Measurements from ENCODE around the gene POLDIP2. TPM values are rescaled to one million over a fixed set of nuclear protein-coding genes. Genes with fewer than 3 reads are reported as not detected.

POLDIP2 gene
- total RNA-seq, 1 experiment from 2014 or later, result 82.8 TPM

GRCh38 chr17:28347261-28347891 lies 10.0 kb downstream of the POLDIP2 start:
- H3K36me3 Mint-ChIP-seq (ENCODE audit: insufficient read depth in 1 of 3, low read depth in 3 of 3), result peaks cover 22 to 88% (median 68%) of the 10 kb centered on the region in 3 experiments; a peak in 6 of 7 replicates
- H2BK12ac ChIP-seq (ENCODE audit: insufficient read length, low read depth, low read length), result no peak overlapping the region
- no peaks in the 10 kb centered on the region for H3K9me3 Mint-ChIP-seq
- H3K23ac ChIP-seq (ENCODE audit: insufficient read length, low read depth, low read length), result no peak overlapping the region
- no peak overlapping the region for H2BK120ac ChIP-seq (ENCODE audit: low read depth, low read length, poor library complexity, severe bottlenecking)
- H3K4ac ChIP-seq (ENCODE audit: low read depth, low read length), result no peak overlapping the region
- H2BK20ac ChIP-seq (ENCODE audit: low read depth, low read length, poor library complexity, severe bottlenecking), result no peak overlapping the region
- no peak overlapping the region for H3K27ac ChIP-seq (ENCODE audit: insufficient read length, low read depth, low read length)
- whole genome bisulfite sequencing (ENCODE audit: extremely low coverage, insufficient read length, low lambda C conversion rate), result no CpG with 5 or more reads among the region's 8 CpGs
- H2BK15ac ChIP-seq (ENCODE audit: low read depth, low read length), result no peak overlapping the region
- peak overlapping the region in 2 of 3 experiments; percentile 42 to 76; a peak in 2 of 7 replicates for H3K27ac Mint-ChIP-seq
- no peak overlapping the region for H3T11ph ChIP-seq (ENCODE audit: low read length)
- H3K4me1 ChIP-seq (ENCODE audit: insufficient read depth, low read length), result no peaks in the 10 kb centered on the region
- H3K4me2 ChIP-seq (ENCODE audit: insufficient read depth, insufficient read length, low read length), result no peak overlapping the region
- no peak overlapping the region for H3K14ac ChIP-seq (ENCODE audit: insufficient read depth, low read length)
- no peak overlapping the region for H3K9ac ChIP-seq (ENCODE audit: extremely low read depth, insufficient read length, low read length)
- no peak overlapping the region for H2BK5ac ChIP-seq (ENCODE audit: insufficient read length, low read length)
- no peak overlapping the region for H4K91ac ChIP-seq (ENCODE audit: insufficient read length, low read depth, low read length)
- no peak overlapping the region for H4K8ac ChIP-seq (replicated peaks; ENCODE audit: insufficient read length, low read depth, low read length)
- H3K4me1 Mint-ChIP-seq, result peaks cover 16 to 17% of the 10 kb centered on the region in 2 experiments
- H3K79me2 ChIP-seq (ENCODE audit: insufficient read depth, low read length), result no peaks in the 10 kb centered on the region
- no peaks in the 10 kb centered on the region for H4K20me1 ChIP-seq (ENCODE audit: control insufficient read depth, insufficient read depth, insufficient read length)
- no peak overlapping the region for H4K5ac ChIP-seq (ENCODE audit: insufficient read length, low read depth, low read length)
- no peak overlapping the region; a peak in 1 of 5 replicates for H3K4me3 Mint-ChIP-seq
- H3K79me1 ChIP-seq (ENCODE audit: insufficient read depth, low read depth, low read length, poor library complexity, severe bottlenecking), result no peaks in the 10 kb centered on the region
- no peak overlapping the region for H3K18ac ChIP-seq (ENCODE audit: insufficient read length, low read depth, low read length)
- no peaks in the 10 kb centered on the region for H3K9me3 ChIP-seq (ENCODE audit: control insufficient read depth, low read depth, low read length)
- H2AK5ac ChIP-seq (ENCODE audit: insufficient read length, low read length), result no peak overlapping the region
- TF ChIP-seq CTCF (conservative IDR thresholded peaks at IDR 0.05), result no peak
- H3K56ac ChIP-seq (ENCODE audit: insufficient read length, low read depth, low read length), result no peak overlapping the region
- no peaks in the 10 kb centered on the region for H3K23me2 ChIP-seq (ENCODE audit: insufficient read length, low read depth, low read length, poor library complexity, severe bottlenecking)
- H3K27me3 ChIP-seq (ENCODE audit: insufficient read depth, low read length), result no peaks in the 10 kb centered on the region
- H3K27me3 Mint-ChIP-seq (ENCODE audit: low read depth), result no peaks in the 10 kb centered on the region
- H2AFZ ChIP-seq (ENCODE audit: low read length), result no peak overlapping the region
- DNase-seq, result peak; percentile 39
